Spleen (tissue), 7 donors: Measurements from ENCODE around the gene MMEL1.

Experiments used
- CTCF ChIP-seq, 11 experiments: fragments of 200-600 bp in 7 of 11; fragments of 450-650 bp in 4 of 11; sonication (generic) in 4 of 11; IDR thresholded peaks in 8 of 11; conservative IDR thresholded peaks in 3 of 11; 1 replicate in 7 of 11; 2 replicates in 4 of 11; pipeline versions ENCODE4 v1.4.0 to v1.8.0; 2016 to 2021; ENCODE audit warnings: antibody characterized with exemption in 11 of 11, inconsistent platforms in 4 of 11, mild to moderate bottlenecking in 1 of 11
- POLR2AphosphoS5 ChIP-seq, 3 donors: sonication (generic); formaldehyde crosslinking; IDR thresholded peaks; one replicate each; pipeline ENCODE4 v1.5.1; 2017; ENCODE audit warnings: antibody characterized with exemption in 3 of 3
- donor health status: DM: no; HTN: no; CAD: no; lungs with moderate emphysema.
- donor health status: DM: no; HTN: no; CAD: no.
- donor health status: DM: no; HTN: no; CAD: no.

- TF ChIP-seq CTCF (IDR thresholded peaks at IDR 0.05 in 8 of 11, conservative IDR thresholded peaks at IDR 0.05 in 3 of 11) (no peak), POLR2AphosphoS5 (IDR thresholded peaks at IDR 0.05) (no peak)
Observed at GRCh38 chr1:2633936-2634491, 1.2 kb upstream of the MMEL1 start.
